Endothelial cell of umbilical vein (primary cell): Measurements from ENCODE around the gene WDR26. TPM values are rescaled to one million over a fixed set of nuclear protein-coding genes. Genes with fewer than 3 reads are reported as not detected.

ENCODE experiments used
- BruUV-seq: library from RNA; stranded (reverse); fragments of 400-500 nt; replicated peaks from 2 replicates; lab custom pipeline; 2021; lab: Mats Ljungman, UMichigan
- CTCF ChIA-PET: fragments of 300-600, 350-600 bp; sonication (Branson Sonifier 250); formaldehyde crosslinking; loops from one replicate; lab custom pipeline; 2021; ENCODE audit warnings: antibody characterized with exemption, inconsistent platforms; lab: Charles Lee
- POLR2A ChIA-PET: fragments of 300-600, 350-600 bp; sonication (Branson Sonifier 250); formaldehyde crosslinking; loops from one replicate; lab custom pipeline; 2021; ENCODE audit warnings: antibody characterized with exemption, inconsistent platforms; lab: Charles Lee
- DNase-seq: peaks from one replicate; pipeline ENCODE4 v3.0.0-alpha.2; 2011; ENCODE audit warnings: low read depth, low spot score
- FAIRE-seq: peaks from 2 replicates; lab custom pipeline; 2011; peaks lifted over from hg19 to GRCh38; lab: Jason Lieb, UNC
- H2AFZ ChIP-seq: 2 replicates; pipeline ENCODE4 v1.6.0; 2012; ENCODE audit warnings: low read depth, low read length, control low read depth, inconsistent platforms
- H3K27ac ChIP-seq: 2 replicates; pipeline ENCODE4 v1.5.1; 2011; ENCODE audit warnings: low read depth, mild to moderate bottlenecking, control low read depth, low read length, moderate library complexity; ENCODE audit not compliant: insufficient read depth
- H3K27me3 ChIP-seq, 2 experiments: 2 replicates each; pipeline versions ENCODE4 v1.6.0 to v1.6.1; 2011; ENCODE audit warnings: low read length in 2 of 2, mixed read lengths in 1 of 2; ENCODE audit not compliant: control insufficient read depth in 2 of 2, insufficient read depth in 2 of 2
- H3K36me3 ChIP-seq, 2 experiments: 2 replicates in 1 of 2; 3 replicates in 1 of 2; pipeline ENCODE4 v1.5.1; 2011; ENCODE audit warnings: low read length in 2 of 2, mild to moderate bottlenecking in 1 of 2, moderate library complexity in 1 of 2; ENCODE audit not compliant: control insufficient read depth in 2 of 2, insufficient read depth in 2 of 2; ENCODE audit errors: extremely low read depth in 1 of 2
- H3K4me1 ChIP-seq: 3 replicates; pipeline ENCODE4 v1.5.1; 2011; ENCODE audit warnings: mild to moderate bottlenecking, low read length; ENCODE audit not compliant: control insufficient read depth, insufficient read depth; ENCODE audit errors: extremely low read depth
- H3K4me2 ChIP-seq: 2 replicates; pipeline ENCODE4 v1.6.1; 2011; ENCODE audit warnings: low read length, control low read depth, mixed read lengths; ENCODE audit not compliant: insufficient read depth
- H3K4me3 ChIP-seq, 3 experiments: fragments of 200-600 bp in 1 of 3; sonication (generic), shearing (Covaris generic) in 1 of 3; replicated peaks in 1 of 3; 2 replicates each; pipeline ENCODE4 v1.5.1; 2011 to 2016; ENCODE audit warnings: control low read depth in 3 of 3, low read length in 3 of 3, mild to moderate bottlenecking in 2 of 3, inconsistent platforms in 1 of 3, low read depth in 1 of 3, moderate library complexity in 1 of 3; ENCODE audit not compliant: insufficient read depth in 1 of 3
- H3K79me2 ChIP-seq: 2 replicates; pipeline ENCODE4 v1.6.0; 2012; ENCODE audit warnings: low read length, inconsistent platforms; ENCODE audit not compliant: control insufficient read depth, insufficient read depth
- H3K9ac ChIP-seq: replicated peaks from 2 replicates; pipeline ENCODE3; 2011; ENCODE audit warnings: low read length, control low read depth; ENCODE audit not compliant: insufficient read depth; ENCODE audit errors: extremely low read depth
- H3K9me1 ChIP-seq: replicated peaks from 3 replicates; pipeline ENCODE4 v1.6.0; 2011; ENCODE audit warnings: mild to moderate bottlenecking, low read length; ENCODE audit not compliant: control insufficient read depth, insufficient read depth; ENCODE audit errors: extremely low read depth
- H3K9me3 ChIP-seq: replicated peaks from 2 replicates; pipeline ENCODE4 v1.5.1; 2012; ENCODE audit warnings: low read length, inconsistent platforms; ENCODE audit not compliant: control insufficient read depth, insufficient read depth
- H4K20me1 ChIP-seq: replicated peaks from 2 replicates; pipeline ENCODE3; 2011; ENCODE audit warnings: mild to moderate bottlenecking, low read length; ENCODE audit not compliant: control insufficient read depth, insufficient read depth; ENCODE audit errors: extremely low read depth
- EZH2 ChIP-seq: IDR thresholded peaks from 2 replicates; pipeline ENCODE4 v1.6.1; 2012; ENCODE audit warnings: borderline replicate concordance, low read depth, mild to moderate bottlenecking, moderate library complexity, low read length, inconsistent platforms; ENCODE audit not compliant: severe bottlenecking
- FOS ChIP-seq: IDR thresholded peaks from 2 replicates; pipeline ENCODE4 v1.6.1; 2011; ENCODE audit warnings: mild to moderate bottlenecking, low read length, moderate library complexity, borderline replicate concordance; ENCODE audit not compliant: insufficient read depth
- GATA2 ChIP-seq: IDR thresholded peaks from 2 replicates; pipeline ENCODE4 v1.7.0; 2011; ENCODE audit warnings: low read depth, mild to moderate bottlenecking, moderate library complexity, mixed read lengths, low read length; ENCODE audit not compliant: insufficient read length, insufficient read depth
- JUN ChIP-seq: IDR thresholded peaks from 2 replicates; pipeline ENCODE4 v1.6.1; 2011; ENCODE audit warnings: borderline replicate concordance, low read depth; ENCODE audit not compliant: insufficient read length, insufficient read depth
- MYC ChIP-seq: IDR thresholded peaks from one replicate; pipeline ENCODE4 v1.6.1; 2011; ENCODE audit warnings: mild to moderate bottlenecking, low read depth, low read length
- POLR2A ChIP-seq: IDR thresholded peaks from 2 replicates; pipeline ENCODE4 v1.6.1; 2012; ENCODE audit warnings: low read depth, mild to moderate bottlenecking, control low read depth, low read length
- POLR2AphosphoS5 ChIP-seq: IDR thresholded peaks from 2 replicates; pipeline ENCODE4 v1.6.1; 2012; ENCODE audit warnings: low read depth, mild to moderate bottlenecking, control low read depth, low read length, moderate library complexity; ENCODE audit not compliant: insufficient read depth
- dilution Hi-C: fragments of 300-500 bp; cut with MboI; formaldehyde crosslinking; loops from one replicate; pipeline ENCODE4 v1.15.0; 2019; ENCODE audit warnings: low sequenced_read_pairs; ENCODE audit not compliant: extremely low pct_ligation_motif_present
- intact Hi-C: fragments of 100-400 bp; cut with micrococcal nuclease; formaldehyde crosslinking; loops from one replicate; pipeline ENCODE4 v1.10.0; 2022
- polyA plus RNA-seq, 4 experiments: library from polyadenylated mRNA; depleted of rRNA in 3 of 4; stranded (reverse) in 3 of 4; unstranded in 1 of 4; fragments of >200 nt; gene quantifications; 2 replicates each; pipeline versions ENCODE4 v1.2.1 to v1.2.3, GENCODE V29; 2011 to 2012; ENCODE audit warnings: missing spikeins in 1 of 4
- total RNA-seq: library from RNA; stranded (reverse); gene quantifications from 2 replicates; pipeline ENCODE4 v1.2.3, GENCODE V29; 2021
- TF ChIP-seq, protein P1 (sequence below): IDR thresholded peaks from 2 replicates; pipeline ENCODE4 v1.6.1; 2011; ENCODE audit not compliant: insufficient read depth, insufficient read length
- TF ChIP-seq, protein P2 (sequence below), 2 donors: IDR thresholded peaks; 1 replicate in 1 of 2; 2 replicates in 1 of 2; pipeline ENCODE4 v1.5.1; 2011; ENCODE audit warnings: low read length in 2 of 2, mild to moderate bottlenecking in 2 of 2, moderate library complexity in 2 of 2, control low read depth in 1 of 2, inconsistent platforms in 1 of 2, low read depth in 1 of 2; ENCODE audit not compliant: insufficient read depth in 1 of 2; ENCODE audit errors: extremely low read depth in 1 of 2

WDR26 gene
- total and polyA plus RNA-seq, 2 donors (not counting 3 experiments of a cell fraction or from before 2014, with no cell fraction given): 26.7 to 92.4 TPM

DNA sequence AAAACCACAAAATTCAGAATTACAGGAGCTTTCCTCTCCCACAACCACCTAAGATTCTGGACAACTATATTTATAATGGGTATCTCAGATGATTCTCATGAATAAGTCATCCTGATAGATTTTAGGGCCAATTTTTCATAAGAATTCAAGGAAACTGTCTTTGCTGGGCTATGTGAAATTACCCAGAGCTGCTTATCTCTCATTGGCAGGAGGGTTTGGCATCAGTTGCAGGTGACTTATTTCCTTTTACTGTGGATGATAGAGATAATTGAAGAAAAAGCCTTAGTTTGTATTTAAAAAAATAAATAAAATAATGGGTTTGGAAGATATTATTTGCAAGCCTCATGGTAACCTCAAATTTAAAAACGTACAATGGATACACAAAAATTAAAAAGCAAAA lies 38.2 kb upstream of the WDR26 start:
- intact Hi-C loops: no loop called here
- no peak overlapping the region for H2AFZ ChIP-seq

More for the DNA sequence above, 38.2 kb upstream of the WDR26 start:
- H4K20me1 ChIP-seq: no peaks in the 10 kb centered on the region
- H3K9ac ChIP-seq: no peak overlapping the region
- no peak overlapping the region for H3K27ac ChIP-seq
- POLR2A ChIA-PET: no interaction called here
- no TSS peak for BruUV-seq
- no peak for FAIRE-seq
- peaks cover 3% of the 10 kb centered on the region for H3K4me1 ChIP-seq
- H3K36me3 ChIP-seq: no peaks in the 10 kb centered on the region
- dilution Hi-C loops: no loop called here
- peak; percentile 39 for DNase-seq
- CTCF ChIA-PET: interaction anchor here (1.2 to 1.5 kb wide), 2 partner anchors 9 to 10 kb away, joined by 3 to 4 read pairs; no protein-coding TSS in a partner anchor
- H3K27me3 ChIP-seq: no peaks in the 10 kb centered on the region
- H3K9me3 ChIP-seq: no peaks in the 10 kb centered on the region
- no peak overlapping the region for H3K4me3 ChIP-seq
- H3K79me2 ChIP-seq: no peaks in the 10 kb centered on the region
- no peak overlapping the region for H3K4me2 ChIP-seq
- no peaks in the 10 kb centered on the region for H3K9me1 ChIP-seq
- no peak for TF ChIP-seq MYC
- TF ChIP-seq, protein P1, sequence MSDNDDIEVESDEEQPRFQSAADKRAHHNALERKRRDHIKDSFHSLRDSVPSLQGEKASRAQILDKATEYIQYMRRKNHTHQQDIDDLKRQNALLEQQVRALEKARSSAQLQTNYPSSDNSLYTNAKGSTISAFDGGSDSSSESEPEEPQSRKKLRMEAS: no peak
- TF ChIP-seq FOS: no peak
- TF ChIP-seq GATA2: no peak
- TF ChIP-seq POLR2AphosphoS5: no peak
- TF ChIP-seq JUN: no peak
- no peak for TF ChIP-seq EZH2
- TF ChIP-seq, protein P2, sequence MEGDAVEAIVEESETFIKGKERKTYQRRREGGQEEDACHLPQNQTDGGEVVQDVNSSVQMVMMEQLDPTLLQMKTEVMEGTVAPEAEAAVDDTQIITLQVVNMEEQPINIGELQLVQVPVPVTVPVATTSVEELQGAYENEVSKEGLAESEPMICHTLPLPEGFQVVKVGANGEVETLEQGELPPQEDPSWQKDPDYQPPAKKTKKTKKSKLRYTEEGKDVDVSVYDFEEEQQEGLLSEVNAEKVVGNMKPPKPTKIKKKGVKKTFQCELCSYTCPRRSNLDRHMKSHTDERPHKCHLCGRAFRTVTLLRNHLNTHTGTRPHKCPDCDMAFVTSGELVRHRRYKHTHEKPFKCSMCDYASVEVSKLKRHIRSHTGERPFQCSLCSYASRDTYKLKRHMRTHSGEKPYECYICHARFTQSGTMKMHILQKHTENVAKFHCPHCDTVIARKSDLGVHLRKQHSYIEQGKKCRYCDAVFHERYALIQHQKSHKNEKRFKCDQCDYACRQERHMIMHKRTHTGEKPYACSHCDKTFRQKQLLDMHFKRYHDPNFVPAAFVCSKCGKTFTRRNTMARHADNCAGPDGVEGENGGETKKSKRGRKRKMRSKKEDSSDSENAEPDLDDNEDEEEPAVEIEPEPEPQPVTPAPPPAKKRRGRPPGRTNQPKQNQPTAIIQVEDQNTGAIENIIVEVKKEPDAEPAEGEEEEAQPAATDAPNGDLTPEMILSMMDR (IDR thresholded peaks at IDR 0.05; ENCODE audit: extremely low read depth in 1 of 2, insufficient read depth in 1 of 2, low read depth in 1 of 2, low read length in 2 of 2): no peak
- no peak for TF ChIP-seq POLR2A
